ENCODE measurements around the gene ZAP70.

ZAP70 gene

GRCh38 chr2:97713296-97714083, at the start of gene ZAP70:
Gene ZAP70, plus strand, starts transcription at chr2:97713576. Its CDS starts 10,461 bp downstream, at chr2:97724037.
- TF ChIP-seq CTCF (conservative IDR thresholded peaks at IDR 0.05; ENCODE audit: low read depth, low read length) = no peak
- no peak within 1 kb of the TSS for H3K4me3 ChIP-seq (ENCODE audit: low read depth, low read length)
- DNase-seq (ENCODE audit: low read depth) = no peak

GRCh38 chr2:97663626-97663961, 49.8 kb upstream of the ZAP70 start:
- no peak for TF ChIP-seq CTCF (conservative IDR thresholded peaks at IDR 0.05; ENCODE audit: low read depth, low read length)
- no peak for DNase-seq (ENCODE audit: low read depth)
- peak overlapping the region; percentile 75 for H3K4me3 ChIP-seq (ENCODE audit: low read depth, low read length)

- peak; percentile 79 for TF ChIP-seq CTCF (conservative IDR thresholded peaks at IDR 0.05; ENCODE audit: low read depth, low read length)
- peak within 1 kb of the TSS; percentile 75 for H3K4me3 ChIP-seq (ENCODE audit: low read depth, low read length)
- DNase-seq (ENCODE audit: low read depth) = peak; percentile 99
Measured at GRCh38 chr2:97663962-97664635, 49.3 kb upstream of the ZAP70 start, which contains the start of gene ACTR1B. Gene ACTR1B, minus strand, starts transcription at chr2:97664044. Its CDS starts 154 bp downstream, at chr2:97663890.

DNA sequence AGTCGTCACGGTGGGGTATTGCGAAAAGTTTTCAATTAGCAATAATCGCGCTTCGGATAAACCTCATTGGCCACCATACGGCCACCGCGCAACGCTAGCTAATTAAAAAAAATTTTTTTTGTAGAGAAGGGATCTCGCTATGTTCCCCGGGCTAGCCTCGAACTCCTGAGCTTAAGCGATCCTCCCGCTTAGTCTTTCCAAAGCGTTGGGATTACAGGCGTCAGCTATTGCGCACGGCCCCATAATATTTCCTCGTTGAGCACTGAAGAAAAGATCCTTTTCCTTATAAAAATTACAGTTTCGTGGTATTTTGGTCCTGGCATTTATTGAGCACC, 48.8 kb upstream of the ZAP70 start:
- H3K4me3 ChIP-seq (ENCODE audit: low read depth, low read length) = peak overlapping the region; percentile 75
- DNase-seq (ENCODE audit: low read depth) = no peak
- TF ChIP-seq CTCF (conservative IDR thresholded peaks at IDR 0.05; ENCODE audit: low read depth, low read length) = no peak

- DNase-seq (ENCODE audit: low read depth) = no peak
- TF ChIP-seq CTCF (conservative IDR thresholded peaks at IDR 0.05; ENCODE audit: low read depth, low read length) = no peak
Measured at GRCh38 chr2:97669448-97669847, 43.9 kb upstream of the ZAP70 start, which contains the start of gene C2orf92. Gene C2orf92, plus strand, starts transcription at chr2:97669713. Its CDS starts 76 bp downstream, at chr2:97669789.

DNA sequence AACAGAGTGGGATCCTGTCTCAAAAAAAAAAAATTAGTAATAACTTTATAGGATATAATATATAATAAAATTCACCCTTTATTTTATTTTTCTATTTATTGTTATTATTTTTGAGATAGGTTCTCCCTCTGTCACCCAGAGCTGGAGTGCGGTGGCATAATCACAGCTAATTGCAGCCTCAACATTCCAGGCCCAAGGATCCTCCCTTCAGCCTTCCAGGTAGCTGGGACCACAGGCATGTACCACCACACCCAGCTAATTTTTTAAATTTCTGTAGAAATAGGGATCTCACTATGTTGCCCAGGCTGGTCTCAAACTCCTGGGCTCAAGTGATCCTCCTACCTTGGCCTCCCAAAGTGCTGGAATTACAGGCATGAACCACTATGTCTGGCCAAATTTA, 42.9 kb upstream of the ZAP70 start:
- DNase-seq (ENCODE audit: low read depth) = no peak
- H3K4me3 ChIP-seq (ENCODE audit: low read depth, low read length) = no peak overlapping the region
- no peak for TF ChIP-seq CTCF (conservative IDR thresholded peaks at IDR 0.05; ENCODE audit: low read depth, low read length)

More at GRCh38 chr2:97669448-97669847, 43.9 kb upstream of the ZAP70 start, which contains the start of gene C2orf92:
- H3K4me3 ChIP-seq (ENCODE audit: low read depth, low read length) = no peak within 1 kb of the TSS

Data from choroid plexus epithelial cell (primary cell).